Measurements from ENCODE around the gene IL16.

Gene IL16

GRCh38 chr15:81282911-81283310 is 86.2 kb downstream of the IL16 start:
- DNase-seq (ENCODE audit: low read depth), result no peak
- H3K4me3 ChIP-seq (ENCODE audit: low read depth, low read length), result no peak overlapping the region
- in situ Hi-C loops (cut with HindIII; ENCODE audit: low sequenced_read_pairs), result no loop called here
- TF ChIP-seq, protein P1, sequence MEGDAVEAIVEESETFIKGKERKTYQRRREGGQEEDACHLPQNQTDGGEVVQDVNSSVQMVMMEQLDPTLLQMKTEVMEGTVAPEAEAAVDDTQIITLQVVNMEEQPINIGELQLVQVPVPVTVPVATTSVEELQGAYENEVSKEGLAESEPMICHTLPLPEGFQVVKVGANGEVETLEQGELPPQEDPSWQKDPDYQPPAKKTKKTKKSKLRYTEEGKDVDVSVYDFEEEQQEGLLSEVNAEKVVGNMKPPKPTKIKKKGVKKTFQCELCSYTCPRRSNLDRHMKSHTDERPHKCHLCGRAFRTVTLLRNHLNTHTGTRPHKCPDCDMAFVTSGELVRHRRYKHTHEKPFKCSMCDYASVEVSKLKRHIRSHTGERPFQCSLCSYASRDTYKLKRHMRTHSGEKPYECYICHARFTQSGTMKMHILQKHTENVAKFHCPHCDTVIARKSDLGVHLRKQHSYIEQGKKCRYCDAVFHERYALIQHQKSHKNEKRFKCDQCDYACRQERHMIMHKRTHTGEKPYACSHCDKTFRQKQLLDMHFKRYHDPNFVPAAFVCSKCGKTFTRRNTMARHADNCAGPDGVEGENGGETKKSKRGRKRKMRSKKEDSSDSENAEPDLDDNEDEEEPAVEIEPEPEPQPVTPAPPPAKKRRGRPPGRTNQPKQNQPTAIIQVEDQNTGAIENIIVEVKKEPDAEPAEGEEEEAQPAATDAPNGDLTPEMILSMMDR (IDR thresholded peaks at IDR 0.05; ENCODE audit: low read depth, low read length, missing control alignments), result no peak

DNA sequence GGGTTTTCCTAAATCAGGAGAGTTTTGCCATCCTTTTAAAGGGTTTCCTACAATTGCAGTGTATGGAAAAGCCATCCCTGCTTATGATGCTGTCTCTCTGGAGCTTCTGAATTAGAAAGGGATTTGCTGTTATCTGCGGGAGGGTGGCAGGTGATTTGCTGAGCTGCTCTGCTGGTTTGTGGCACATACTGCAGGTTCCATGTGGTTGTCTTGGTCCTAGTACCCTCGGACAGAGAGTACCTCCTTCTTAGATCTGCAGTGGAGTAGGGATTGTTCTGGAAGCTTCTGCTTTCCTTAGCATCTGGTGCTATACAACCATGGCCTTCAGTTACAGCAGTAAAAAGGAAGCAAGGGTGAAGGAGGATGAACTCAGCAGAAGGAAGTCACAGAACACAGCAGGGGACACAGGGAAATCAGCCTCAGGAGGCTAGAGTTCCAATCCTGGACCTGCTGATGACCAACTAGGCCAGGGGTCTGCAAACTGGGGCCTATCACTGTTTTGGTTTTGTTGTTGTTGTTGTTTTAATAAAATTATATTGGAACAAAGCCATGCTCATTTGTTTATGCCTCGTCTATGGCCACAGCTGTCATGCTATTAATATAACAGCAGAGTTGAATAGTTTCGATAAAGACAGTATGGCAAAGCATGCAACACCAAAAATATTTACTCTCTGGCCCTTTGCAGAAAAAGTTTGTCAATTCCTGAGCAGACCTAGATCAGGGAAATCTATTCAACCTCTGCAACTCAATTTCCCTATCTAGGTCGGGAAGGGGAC is 87.8 kb downstream of the IL16 start:
- no peak for DNase-seq (ENCODE audit: low read depth)
- no peak overlapping the region for H3K4me3 ChIP-seq (ENCODE audit: low read depth, low read length)
- in situ Hi-C loops (cut with HindIII; ENCODE audit: low sequenced_read_pairs), result no loop called here
- TF ChIP-seq, protein P1 (IDR thresholded peaks at IDR 0.05; ENCODE audit: low read depth, low read length, missing control alignments), result no peak

DNA sequence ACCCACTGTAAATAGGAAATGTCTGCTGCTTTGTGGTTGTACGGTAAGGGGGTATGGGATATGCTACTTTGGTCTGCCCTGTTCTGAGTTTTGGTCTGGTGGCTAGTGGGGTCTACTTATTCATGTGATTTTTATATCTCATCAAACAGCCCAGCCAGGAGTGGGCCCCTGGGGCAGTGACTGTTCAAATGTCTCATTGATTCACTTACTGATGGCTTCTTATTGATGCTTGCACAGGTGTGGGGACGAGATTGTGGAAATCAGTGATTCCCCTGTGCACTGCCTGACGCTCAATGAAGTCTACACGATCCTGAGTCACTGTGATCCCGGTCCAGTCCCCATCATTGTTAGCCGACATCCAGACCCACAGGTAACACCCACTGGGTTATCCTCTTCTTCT is 88.8 kb downstream of the IL16 start:
- TF ChIP-seq, protein P1 (IDR thresholded peaks at IDR 0.05; ENCODE audit: low read depth, low read length, missing control alignments), result no peak
- in situ Hi-C loops (cut with HindIII; ENCODE audit: low sequenced_read_pairs), result no loop called here
- no peak overlapping the region for H3K4me3 ChIP-seq (ENCODE audit: low read depth, low read length)
- no peak for DNase-seq (ENCODE audit: low read depth)

DNA sequence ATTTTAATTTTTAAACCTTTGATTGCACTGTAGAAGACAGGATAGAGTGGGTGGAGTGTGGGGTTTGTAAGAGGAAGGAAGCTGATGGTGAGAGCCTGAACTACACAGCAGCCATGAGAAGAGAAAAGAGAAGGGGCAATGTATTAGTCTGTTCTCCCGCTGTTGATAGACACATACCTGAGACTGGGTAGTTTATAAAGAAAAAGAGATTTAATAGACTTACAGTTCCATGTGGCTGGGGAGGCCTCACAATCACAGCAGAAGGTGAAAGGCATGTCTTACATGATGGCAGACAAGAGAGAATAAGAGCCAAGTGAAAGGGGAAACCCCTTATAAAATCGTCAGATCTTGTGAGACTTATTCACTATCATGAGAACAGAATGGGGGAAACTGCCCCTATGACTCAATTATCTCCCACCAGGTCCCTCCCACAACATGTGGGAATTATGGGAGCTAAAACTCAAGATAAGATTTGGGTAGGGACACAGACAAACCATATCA is 90.0 kb downstream of the IL16 start:
- H3K4me3 ChIP-seq (ENCODE audit: low read depth, low read length), result no peak overlapping the region
- TF ChIP-seq, protein P1 (IDR thresholded peaks at IDR 0.05; ENCODE audit: low read depth, low read length, missing control alignments), result no peak
- DNase-seq (ENCODE audit: low read depth), result no peak
- in situ Hi-C loops (cut with HindIII; ENCODE audit: low sequenced_read_pairs), result no loop called here

DNA sequence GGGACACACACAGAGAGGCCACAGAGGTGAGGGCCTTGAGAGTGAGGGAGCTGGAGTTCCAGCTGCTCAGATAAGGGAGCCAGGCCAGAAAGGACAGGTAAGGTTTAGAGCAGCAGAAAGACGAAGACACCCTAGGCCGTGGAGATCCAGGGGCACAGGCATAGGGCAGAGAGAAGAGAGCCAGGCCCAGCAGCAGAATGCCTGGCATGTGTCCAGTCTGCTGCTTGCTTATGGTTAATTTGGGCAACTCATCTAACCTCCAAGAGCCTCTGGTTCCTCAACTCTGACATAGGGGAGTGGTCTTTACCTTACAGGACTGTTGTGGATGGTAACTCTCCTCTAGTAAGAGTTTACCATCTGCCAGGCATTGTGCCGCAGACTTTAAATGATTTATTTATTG is 91.4 kb downstream of the IL16 start:
- DNase-seq (ENCODE audit: low read depth), result no peak
- TF ChIP-seq, protein P1 (IDR thresholded peaks at IDR 0.05; ENCODE audit: low read depth, low read length, missing control alignments), result no peak
- in situ Hi-C loops (cut with HindIII; ENCODE audit: low sequenced_read_pairs), result no loop called here
- no peak overlapping the region for H3K4me3 ChIP-seq (ENCODE audit: low read depth, low read length)

DNA sequence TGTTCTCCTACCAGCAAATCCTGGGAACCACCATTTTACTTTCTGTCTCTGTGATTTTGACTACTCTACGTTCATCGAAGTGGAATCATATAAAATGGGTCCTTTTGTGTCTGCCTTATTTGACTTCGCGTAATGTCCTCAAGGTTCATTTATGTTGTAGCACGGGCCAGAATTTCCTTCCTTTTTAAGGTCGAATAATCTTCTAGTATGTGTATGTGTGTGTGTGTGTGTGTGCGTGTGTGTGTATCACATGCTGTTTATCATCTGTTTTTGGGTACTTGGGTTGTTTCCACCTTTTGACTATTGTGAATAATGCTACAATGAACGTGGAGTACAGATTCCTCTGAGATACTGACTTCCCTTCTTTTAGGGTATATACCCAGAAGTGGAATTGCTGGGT is 91.9 kb downstream of the IL16 start:
- in situ Hi-C loops (cut with HindIII; ENCODE audit: low sequenced_read_pairs), result no loop called here
- TF ChIP-seq, protein P1 (IDR thresholded peaks at IDR 0.05; ENCODE audit: low read depth, low read length, missing control alignments), result no peak
- no peak for DNase-seq (ENCODE audit: low read depth)
- no peak overlapping the region for H3K4me3 ChIP-seq (ENCODE audit: low read depth, low read length)

Measured in astrocyte of the cerebellum (primary cell).